ENCODE measurements around the gene NTN3. TPM values are rescaled to one million over a fixed set of nuclear protein-coding genes. Genes with fewer than 3 reads are reported as not detected.

The NTN3 gene
- total and polyA plus RNA-seq, 11 donors = 0.09 to 0.50 (median 0.20) TPM; not detected in 5

DNA sequence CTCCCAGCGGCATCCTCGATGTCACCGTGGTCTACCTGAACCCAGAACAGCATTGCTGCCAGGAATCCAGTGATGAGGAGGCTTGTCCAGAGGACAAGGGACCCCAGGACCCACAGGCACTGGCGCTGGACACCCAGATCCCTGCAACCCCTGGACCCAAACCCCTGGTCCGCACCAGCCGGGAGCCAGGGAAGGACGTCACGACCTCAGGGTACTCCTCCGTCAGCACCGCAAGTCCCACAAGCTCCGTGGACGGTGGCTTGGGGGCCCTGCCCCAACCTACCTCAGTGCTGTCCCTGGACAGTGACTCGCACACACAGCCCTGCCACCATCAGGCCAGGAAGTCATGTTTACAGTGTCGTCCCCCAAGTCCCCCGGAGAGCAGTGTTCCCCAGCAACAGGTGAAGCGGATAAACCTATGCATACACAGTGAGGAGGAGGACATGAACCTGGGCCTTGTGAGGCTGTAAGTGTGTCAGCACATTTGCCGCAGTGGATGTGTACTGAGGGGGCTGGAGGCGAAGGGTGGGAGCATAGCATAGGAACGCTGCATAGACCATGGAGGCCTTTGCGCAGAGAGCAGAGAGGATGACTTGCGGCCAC is 14.4 kb upstream of the NTN3 start:
- H3K4me3 ChIP-seq = no peak overlapping the region
- ATAC-seq = no peak
- TF ChIP-seq, protein P1, sequence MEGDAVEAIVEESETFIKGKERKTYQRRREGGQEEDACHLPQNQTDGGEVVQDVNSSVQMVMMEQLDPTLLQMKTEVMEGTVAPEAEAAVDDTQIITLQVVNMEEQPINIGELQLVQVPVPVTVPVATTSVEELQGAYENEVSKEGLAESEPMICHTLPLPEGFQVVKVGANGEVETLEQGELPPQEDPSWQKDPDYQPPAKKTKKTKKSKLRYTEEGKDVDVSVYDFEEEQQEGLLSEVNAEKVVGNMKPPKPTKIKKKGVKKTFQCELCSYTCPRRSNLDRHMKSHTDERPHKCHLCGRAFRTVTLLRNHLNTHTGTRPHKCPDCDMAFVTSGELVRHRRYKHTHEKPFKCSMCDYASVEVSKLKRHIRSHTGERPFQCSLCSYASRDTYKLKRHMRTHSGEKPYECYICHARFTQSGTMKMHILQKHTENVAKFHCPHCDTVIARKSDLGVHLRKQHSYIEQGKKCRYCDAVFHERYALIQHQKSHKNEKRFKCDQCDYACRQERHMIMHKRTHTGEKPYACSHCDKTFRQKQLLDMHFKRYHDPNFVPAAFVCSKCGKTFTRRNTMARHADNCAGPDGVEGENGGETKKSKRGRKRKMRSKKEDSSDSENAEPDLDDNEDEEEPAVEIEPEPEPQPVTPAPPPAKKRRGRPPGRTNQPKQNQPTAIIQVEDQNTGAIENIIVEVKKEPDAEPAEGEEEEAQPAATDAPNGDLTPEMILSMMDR (IDR thresholded peaks at IDR 0.05) = no peak
- TF ChIP-seq POLR2A (IDR thresholded peaks at IDR 0.05) = no peak
- no peaks in the 10 kb centered on the region for H3K9me3 ChIP-seq
- 94 to 96% (median 95%) methylated on average over 7 to 21 of the region's 21 CpGs for WGBS, 4 donors
- no peaks in the 10 kb centered on the region for H3K27me3 ChIP-seq
- no peak overlapping the region for H3K27ac ChIP-seq
- peaks cover 0 to 19% (median 10%) of the 10 kb centered on the region in 12 donors for H3K4me1 ChIP-seq
- H3K36me3 ChIP-seq = peaks cover 0 to 30% (median 0%) of the 10 kb centered on the region in 9 donors
- intact Hi-C loops (cut with DNase I) = no loop called here
- DNase-seq = no peak

DNA sequence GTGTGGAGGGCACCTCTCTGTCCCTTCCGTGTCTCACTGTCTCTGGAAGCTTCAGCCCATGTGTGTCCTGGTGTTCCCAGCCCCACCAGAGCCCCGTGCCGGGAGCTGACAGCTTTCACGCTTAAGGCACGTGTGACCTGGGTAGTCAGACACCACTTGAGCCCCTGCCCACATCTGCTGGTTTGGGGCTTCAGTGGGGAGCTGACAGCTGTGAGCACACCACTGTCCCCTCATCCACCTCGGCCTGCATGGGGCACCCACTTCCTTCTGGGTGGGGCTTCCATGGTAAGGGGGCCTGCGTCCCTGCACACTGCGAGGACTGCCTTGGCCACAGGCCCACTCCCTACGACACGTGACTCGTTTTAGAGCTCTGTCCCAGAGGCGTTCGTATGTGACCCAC is 13.8 kb upstream of the NTN3 start:
- ATAC-seq = no peak
- WGBS, 4 donors = 58 to 71% (median 68%) methylated on average over 13 of the region's 13 CpGs

DNA sequence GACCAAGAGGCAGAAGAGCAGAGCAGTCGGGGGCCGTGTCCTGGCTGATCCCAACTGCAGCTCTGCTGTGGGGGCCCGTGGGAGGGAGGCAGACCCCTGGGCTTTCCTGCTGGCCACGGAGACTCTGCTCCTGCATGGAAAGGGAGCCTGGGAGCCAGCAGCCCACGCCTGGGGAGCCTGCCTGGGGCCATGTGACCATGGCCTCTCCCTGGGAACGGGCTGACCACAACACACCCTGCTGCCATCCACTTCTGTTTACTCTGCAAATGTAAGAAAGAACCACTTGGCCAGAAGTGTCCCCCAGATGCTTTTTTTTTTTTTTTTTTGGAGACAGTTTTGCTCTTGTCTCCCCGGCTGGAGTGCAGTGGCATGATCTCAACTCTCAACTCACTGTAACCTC is 13.2 kb upstream of the NTN3 start:
- H3K27ac ChIP-seq = no peak overlapping the region
- WGBS, 4 donors = 76 to 81% (median 80%) methylated on average over 7 of the region's 7 CpGs
- TF ChIP-seq, protein P1 (IDR thresholded peaks at IDR 0.05) = no peak
- TF ChIP-seq POLR2A (IDR thresholded peaks at IDR 0.05) = no peak
- H3K36me3 ChIP-seq = peaks cover 0 to 27% (median 0%) of the 10 kb centered on the region in 9 donors
- H3K4me1 ChIP-seq = peaks cover 0 to 19% (median 10%) of the 10 kb centered on the region in 12 donors
- no peaks in the 10 kb centered on the region for H3K9me3 ChIP-seq
- no peak overlapping the region for H3K4me3 ChIP-seq
- intact Hi-C loops (cut with DNase I) = no loop called here
- no peak for DNase-seq
- no peaks in the 10 kb centered on the region for H3K27me3 ChIP-seq
- ATAC-seq = no peak

More for the DNA sequence above, 13.8 kb upstream of the NTN3 start:
- Histone ChIP-seq H3K9me3 (no peaks in the 10 kb centered on the region), H3K36me3 (peaks cover 0 to 30% (median 0%) of the 10 kb centered on the region in 9 donors), H3K27ac (no peak overlapping the region), H3K4me3 (no peak overlapping the region), H3K4me1 (peaks cover 0 to 19% (median 10%) of the 10 kb centered on the region in 12 donors), H3K27me3 (no peaks in the 10 kb centered on the region)
- TF ChIP-seq POLR2A (IDR thresholded peaks at IDR 0.05) = no peak
- TF ChIP-seq, protein P1 (IDR thresholded peaks at IDR 0.05) = no peak
- intact Hi-C loops (cut with DNase I) = no loop called here
- no peak for DNase-seq

DNA sequence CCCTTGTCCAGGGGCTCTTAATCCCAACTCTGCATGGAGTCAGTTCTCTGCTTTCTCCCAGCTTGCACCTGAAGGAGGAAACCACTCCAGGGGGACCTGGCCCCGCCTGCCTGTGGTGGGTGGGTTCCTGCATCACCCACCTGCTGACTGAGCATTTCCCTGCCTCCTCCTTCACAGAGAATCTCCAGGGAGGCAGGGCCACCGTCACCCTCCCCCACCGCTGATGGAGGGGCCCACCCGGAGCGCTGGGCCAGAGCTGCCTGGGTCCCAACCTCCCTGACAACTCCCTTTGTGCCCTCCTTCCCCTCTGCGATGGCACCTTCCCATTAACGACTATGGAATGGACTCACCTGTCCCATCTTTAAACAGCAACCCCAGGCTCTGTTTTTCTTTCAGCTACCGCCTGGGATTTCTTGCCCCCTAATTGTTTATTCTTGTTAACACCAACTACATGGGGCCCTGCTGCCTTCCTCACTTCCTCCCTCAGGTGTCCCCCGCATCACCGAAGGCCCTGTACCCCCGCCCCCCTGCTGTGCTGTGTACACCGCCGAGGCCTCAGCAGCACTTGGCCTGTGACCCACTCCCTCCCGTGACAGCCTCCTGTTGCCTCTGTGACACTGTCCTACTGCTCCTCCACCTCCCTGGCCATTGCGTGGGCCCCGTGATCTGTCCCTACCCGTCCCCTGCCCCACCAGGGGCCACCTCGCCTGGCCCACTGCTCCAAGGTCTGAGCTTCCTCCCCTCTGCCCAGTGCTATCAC is 12.0 kb upstream of the NTN3 start:
- Histone ChIP-seq H3K9me3 (no peaks in the 10 kb centered on the region), H3K27ac (peak overlapping the region in 8 of 12 donors; percentile 3 to 68 (median 55)), H3K36me3 (peaks cover 0 to 16% (median 0%) of the 10 kb centered on the region in 9 donors), H3K27me3 (no peaks in the 10 kb centered on the region), H3K4me3 (peak overlapping the region; percentile 44 to 74 (median 60)), H3K4me1 (peaks cover 0 to 19% (median 10%) of the 10 kb centered on the region in 12 donors)
- intact Hi-C loops (cut with DNase I) = loop anchor here in 1 of 10 donors (1.0 kb wide), 1 partner anchor 17 kb away; no protein-coding TSS in a partner anchor
- DNase-seq (no peak), ATAC-seq (peak in 1 of 4 donors; percentile 15)
- 27 to 31% (median 29%) methylated on average over 17 to 18 of the region's 18 CpGs for WGBS, 4 donors
- TF ChIP-seq POLR2A (IDR thresholded peaks at IDR 0.05) = no peak
- TF ChIP-seq, protein P1 (IDR thresholded peaks at IDR 0.05) = no peak

Measured in heart left ventricle (tissue), 16 donors.